Chondrocyte (in vitro differentiated cells): ENCODE results near the gene TOMM6. TPM values are rescaled to one million over a fixed set of nuclear protein-coding genes. Genes with fewer than 3 reads are reported as not detected.
"Not testable (repeated sequence)": the region's sequence is repeated elsewhere in the genome, so short reads cannot be mapped to it uniquely, and the experiment has no call there.

ENCODE experiments used
- DNase-seq: peaks from one replicate; pipeline ENCODE4 v3.0.0; 2021; ENCODE audit warnings: mixed read lengths, low spot score
- H3K27ac Mint-ChIP-seq: one replicate; pipeline ENCODE4 v1.8.0; 2021; ENCODE audit warnings: mild to moderate bottlenecking, moderate library complexity, mixed read lengths; ENCODE audit not compliant: unreplicated experiment
- H3K27me3 Mint-ChIP-seq: 2 replicates; pipeline ENCODE4 v1.8.0; 2021; ENCODE audit warnings: low read depth, mixed read lengths
- H3K36me3 Mint-ChIP-seq: 2 replicates; pipeline ENCODE4 v1.8.0; 2021; ENCODE audit warnings: low read depth, mixed read lengths
- H3K4me1 Mint-ChIP-seq: 2 replicates; pipeline ENCODE4 v1.8.0; 2021; ENCODE audit warnings: low read depth, mild to moderate bottlenecking, mixed read lengths
- H3K4me3 Mint-ChIP-seq: one replicate; pipeline ENCODE4 v1.8.0; 2021; ENCODE audit warnings: mild to moderate bottlenecking, moderate library complexity, mixed read lengths; ENCODE audit not compliant: unreplicated experiment
- H3K9me3 Mint-ChIP-seq: 2 replicates; pipeline ENCODE4 v1.8.0; 2021; ENCODE audit warnings: low read depth, mixed read lengths
- total RNA-seq: library from RNA; stranded (reverse); gene quantifications from 3 replicates; pipeline ENCODE4 v1.2.1, GENCODE V29; 2021
- TF ChIP-seq, protein P1 (sequence below): fragments of 200-600 bp; sonication (generic); IDR thresholded peaks from 2 replicates; pipeline ENCODE4 v1.5.0; 2021; ENCODE audit warnings: antibody characterized with exemption, mild to moderate bottlenecking, moderate library complexity

The TOMM6 gene
- total RNA-seq, 1 donor from 2014 or later, result 96.1 TPM

DNA sequence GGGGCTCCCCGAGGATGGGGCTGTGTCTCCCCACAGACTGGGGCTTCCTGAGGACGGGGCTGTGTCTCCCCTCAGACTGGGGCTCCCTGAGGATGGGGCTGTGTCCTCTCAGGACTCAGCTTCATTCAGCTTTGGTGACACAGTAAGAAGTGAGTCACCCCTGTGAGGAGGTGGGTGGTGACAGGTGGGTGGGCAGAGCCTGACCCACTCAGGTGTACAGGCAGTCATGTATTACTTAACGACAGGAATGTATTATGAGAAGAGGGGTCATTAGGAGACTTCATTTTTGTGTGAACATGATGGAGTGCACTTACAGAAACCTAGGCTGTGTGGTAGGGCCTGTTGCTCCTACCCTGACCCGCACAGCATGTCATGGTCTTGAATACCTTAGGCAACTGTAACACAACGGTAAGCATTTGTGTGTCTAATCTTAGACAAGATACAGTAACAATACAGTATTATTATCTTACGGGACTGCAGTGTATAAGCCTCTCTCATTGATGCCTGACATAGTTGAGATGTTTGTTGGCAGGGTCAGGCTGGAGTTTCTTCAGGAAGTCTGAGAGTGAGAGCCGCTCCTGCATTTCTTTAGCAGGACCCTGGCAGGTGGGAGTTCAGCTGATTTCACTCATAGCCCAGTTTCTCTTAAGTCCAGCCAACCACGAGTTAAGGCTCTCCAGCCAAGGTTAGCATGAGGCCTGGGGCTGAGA, 29.4 kb upstream of the TOMM6 start:
- H3K27me3 Mint-ChIP-seq, result peaks cover 18% of the 10 kb centered on the region
- TF ChIP-seq, protein P1, sequence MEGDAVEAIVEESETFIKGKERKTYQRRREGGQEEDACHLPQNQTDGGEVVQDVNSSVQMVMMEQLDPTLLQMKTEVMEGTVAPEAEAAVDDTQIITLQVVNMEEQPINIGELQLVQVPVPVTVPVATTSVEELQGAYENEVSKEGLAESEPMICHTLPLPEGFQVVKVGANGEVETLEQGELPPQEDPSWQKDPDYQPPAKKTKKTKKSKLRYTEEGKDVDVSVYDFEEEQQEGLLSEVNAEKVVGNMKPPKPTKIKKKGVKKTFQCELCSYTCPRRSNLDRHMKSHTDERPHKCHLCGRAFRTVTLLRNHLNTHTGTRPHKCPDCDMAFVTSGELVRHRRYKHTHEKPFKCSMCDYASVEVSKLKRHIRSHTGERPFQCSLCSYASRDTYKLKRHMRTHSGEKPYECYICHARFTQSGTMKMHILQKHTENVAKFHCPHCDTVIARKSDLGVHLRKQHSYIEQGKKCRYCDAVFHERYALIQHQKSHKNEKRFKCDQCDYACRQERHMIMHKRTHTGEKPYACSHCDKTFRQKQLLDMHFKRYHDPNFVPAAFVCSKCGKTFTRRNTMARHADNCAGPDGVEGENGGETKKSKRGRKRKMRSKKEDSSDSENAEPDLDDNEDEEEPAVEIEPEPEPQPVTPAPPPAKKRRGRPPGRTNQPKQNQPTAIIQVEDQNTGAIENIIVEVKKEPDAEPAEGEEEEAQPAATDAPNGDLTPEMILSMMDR, result no peak
- no peak for DNase-seq
- peaks cover 6% of the 10 kb centered on the region for H3K4me1 Mint-ChIP-seq
- no peaks in the 10 kb centered on the region for H3K9me3 Mint-ChIP-seq
- H3K27ac Mint-ChIP-seq, result no peak overlapping the region
- no peaks in the 10 kb centered on the region for H3K36me3 Mint-ChIP-seq
- no peak overlapping the region for H3K4me3 Mint-ChIP-seq

DNA sequence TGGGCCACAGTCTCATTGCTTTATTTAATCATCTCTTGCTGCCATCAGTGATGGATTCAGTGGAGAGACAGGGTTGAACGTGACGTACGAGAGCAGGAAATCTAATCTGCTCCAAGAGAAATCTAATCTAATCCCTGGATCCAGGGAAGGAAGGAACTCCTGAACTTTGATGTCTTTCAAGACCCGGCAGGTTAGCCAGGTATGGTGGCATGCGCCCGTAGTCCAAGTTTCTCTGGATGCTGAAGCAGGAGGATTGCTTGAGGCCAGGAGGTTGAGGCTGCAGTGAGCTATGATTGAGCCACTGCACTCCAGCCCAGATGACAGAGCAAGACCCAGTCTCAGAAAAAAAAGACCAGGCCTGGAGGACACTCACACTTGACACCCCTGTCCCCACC, 28.9 kb upstream of the TOMM6 start:
- Mint-ChIP-seq H3K9me3 (no peaks in the 10 kb centered on the region), H3K4me1 (peaks cover 6% of the 10 kb centered on the region), H3K36me3 (no peaks in the 10 kb centered on the region), H3K4me3 (no peak overlapping the region), H3K27ac (no peak overlapping the region), H3K27me3 (peaks cover 14% of the 10 kb centered on the region)
- no peak for DNase-seq
- TF ChIP-seq, protein P1, result no peak

DNA sequence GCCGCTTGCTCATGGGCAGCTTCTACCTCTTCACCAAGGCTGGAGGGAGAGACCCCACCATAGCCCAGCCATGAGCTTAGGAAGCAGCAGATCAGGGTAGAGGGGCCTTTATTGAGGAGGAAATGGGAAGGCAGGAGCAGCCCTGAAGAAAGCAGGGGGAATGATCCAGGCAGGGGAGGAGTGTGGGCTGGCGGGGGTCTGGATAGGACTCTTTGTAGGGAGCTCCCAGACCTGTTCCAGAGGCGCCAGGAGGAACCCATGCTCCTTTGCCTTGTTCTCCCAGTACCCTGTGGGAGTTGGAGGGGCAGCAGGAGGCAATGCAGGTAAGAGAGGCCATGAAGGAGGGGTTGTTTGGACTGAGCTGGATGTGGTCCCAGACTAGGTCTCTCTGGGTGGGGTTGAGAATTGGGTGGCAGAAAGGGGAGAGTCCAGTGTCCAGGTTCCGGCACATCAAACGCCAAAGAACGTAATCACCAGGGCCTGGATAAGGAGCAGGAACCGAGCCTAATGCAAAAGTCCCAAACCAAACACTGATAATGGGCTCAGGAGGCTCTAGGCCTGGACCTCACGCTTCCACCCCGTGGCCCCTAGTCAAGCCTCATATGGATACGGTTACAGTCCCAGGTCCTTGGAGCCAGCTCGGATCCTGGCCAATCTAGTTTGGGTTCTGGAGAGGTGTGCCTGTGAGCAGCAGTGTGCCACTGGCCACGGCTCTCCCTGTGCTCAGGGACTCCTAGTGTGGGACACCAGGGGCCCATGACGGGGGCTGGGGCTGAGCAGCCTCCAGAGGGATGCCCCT, 28.2 kb upstream of the TOMM6 start:
- Mint-ChIP-seq H3K27ac (no peak overlapping the region), H3K4me3 (no peak overlapping the region), H3K27me3 (peaks cover 9% of the 10 kb centered on the region)

DNA sequence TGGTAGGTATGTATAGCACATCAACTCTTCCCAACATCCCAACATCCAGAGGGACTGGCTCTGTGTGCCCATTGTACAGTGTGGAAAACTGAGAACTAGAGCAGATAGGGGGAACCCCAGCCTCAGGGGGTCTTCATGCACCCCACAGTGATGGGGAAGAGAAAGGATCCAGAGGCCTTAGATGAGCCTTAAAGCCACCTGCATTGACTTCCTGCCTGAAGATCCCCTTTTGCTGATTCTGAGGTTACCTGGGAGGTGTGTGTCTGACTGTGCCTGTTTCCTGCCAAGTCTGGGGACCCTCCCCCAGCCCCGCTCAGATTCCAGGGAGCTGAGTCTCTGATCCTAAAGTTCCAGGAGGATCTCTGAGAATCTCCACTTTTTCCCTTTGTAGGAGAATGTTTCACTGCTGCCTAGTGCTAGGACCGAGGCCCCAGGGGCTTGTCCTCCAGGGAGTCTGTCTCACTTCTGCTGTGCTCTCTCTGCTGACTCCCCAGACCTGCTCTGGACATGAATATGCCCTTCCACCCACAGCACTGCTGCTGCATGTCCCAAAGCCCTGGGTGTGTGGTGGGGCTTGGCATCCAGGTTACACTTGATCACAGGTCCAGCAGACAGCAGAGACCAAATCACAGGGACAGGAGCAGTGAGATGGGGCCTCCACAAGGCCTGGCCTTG, 27.5 kb upstream of the TOMM6 start:
- no peak overlapping the region for H3K4me3 Mint-ChIP-seq
- no peak overlapping the region for H3K27ac Mint-ChIP-seq
- TF ChIP-seq, protein P1, result no peak
- DNase-seq, result no peak
- H3K27me3 Mint-ChIP-seq, result peaks cover 5% of the 10 kb centered on the region
- H3K4me1 Mint-ChIP-seq, result peaks cover 6% of the 10 kb centered on the region
- H3K36me3 Mint-ChIP-seq, result no peaks in the 10 kb centered on the region
- H3K9me3 Mint-ChIP-seq, result no peaks in the 10 kb centered on the region

More for the DNA sequence above, 28.2 kb upstream of the TOMM6 start:
- TF ChIP-seq, protein P1, result no peak
- Mint-ChIP-seq H3K36me3 (no peaks in the 10 kb centered on the region), H3K4me1 (peaks cover 6% of the 10 kb centered on the region), H3K9me3 (no peaks in the 10 kb centered on the region)
- no peak for DNase-seq

- Mint-ChIP-seq H3K4me1 (peaks cover 8% of the 10 kb centered on the region), H3K4me3 (no peak overlapping the region), H3K27ac (no peak overlapping the region), H3K9me3 (no peaks in the 10 kb centered on the region), H3K36me3 (no peaks in the 10 kb centered on the region), H3K27me3 (peaks cover 2% of the 10 kb centered on the region)
- no peak for DNase-seq
- TF ChIP-seq, protein P1, result no peak
Measured at GRCh38 chr6:41763470-41763869, 24.0 kb upstream of the TOMM6 start.

DNA sequence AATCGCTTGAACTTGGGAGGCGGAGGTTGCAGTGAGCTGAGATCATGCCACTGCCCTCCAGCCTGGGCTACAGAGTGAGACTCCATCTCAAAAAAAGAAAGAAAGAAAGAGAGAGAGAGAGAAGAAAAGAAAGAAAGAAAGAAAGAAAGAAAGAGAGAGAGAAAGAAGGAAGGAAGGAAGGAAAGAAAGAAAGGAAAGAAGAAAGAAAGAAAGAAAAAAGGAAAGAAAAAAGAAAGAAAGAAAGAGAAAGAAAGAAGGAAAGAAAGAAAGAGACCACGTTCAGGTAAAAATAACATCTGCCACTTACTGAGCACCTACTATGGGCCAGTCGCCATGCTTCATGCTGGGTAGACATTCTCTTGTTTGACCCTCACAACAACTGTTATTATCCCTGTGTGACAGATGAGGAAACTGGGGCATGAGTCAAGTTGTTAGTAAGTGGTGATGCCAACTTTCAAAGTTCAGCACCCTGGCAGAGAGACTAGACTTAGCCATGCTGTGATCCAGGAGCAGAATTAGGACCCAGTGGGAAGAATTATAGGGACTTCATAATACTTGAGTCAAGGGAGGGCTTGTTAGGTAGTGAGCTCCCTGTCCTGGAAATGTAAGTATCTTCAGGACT, 21.3 kb upstream of the TOMM6 start:
- not testable (repeated sequence) for H3K4me3 Mint-ChIP-seq, H3K9me3 Mint-ChIP-seq, H3K36me3 Mint-ChIP-seq, DNase-seq, H3K27me3 Mint-ChIP-seq, H3K27ac Mint-ChIP-seq
- peaks cover 15% of the 10 kb centered on the region for H3K4me1 Mint-ChIP-seq
